Astrocyte of the spinal cord (primary cell): Measurements from ENCODE around the gene POLR3E.

Source experiments
- DNase-seq: peaks from one replicate; pipeline ENCODE4 v3.0.0; 2011; ENCODE audit warnings: low read depth, low spot score
- H3K4me3 ChIP-seq: 2 replicates; pipeline ENCODE4 v1.5.1; 2011; ENCODE audit warnings: low read depth, mild to moderate bottlenecking, low read length, moderate library complexity
- CTCF ChIP-seq: IDR thresholded peaks from 2 replicates; pipeline ENCODE4 v1.5.1; 2012; ENCODE audit warnings: low read depth, mild to moderate bottlenecking, low read length, inconsistent platforms
- in situ Hi-C: cut with HindIII; loops from 2 replicates; pipeline ENCODE4 v1.10.0; 2017; ENCODE audit warnings: low sequenced_read_pairs

The POLR3E gene

GRCh38 chr16:22315979-22316378 lies 18.8 kb downstream of the POLR3E start:
- in situ Hi-C loops = no loop called here
- H3K4me3 ChIP-seq = no peak overlapping the region
- no peak for DNase-seq

GRCh38 chr16:22316411-22316811 lies 19.2 kb downstream of the POLR3E start:
- DNase-seq = no peak
- in situ Hi-C loops = no loop called here
- H3K4me3 ChIP-seq = no peak overlapping the region
- no peak for TF ChIP-seq CTCF

More at GRCh38 chr16:22315979-22316378, 18.8 kb downstream of the POLR3E start:
- TF ChIP-seq CTCF = no peak

- in situ Hi-C loops = no loop called here
- H3K4me3 ChIP-seq = no peak overlapping the region
- TF ChIP-seq CTCF = no peak
- no peak for DNase-seq
These were observed 19.9 kb downstream of the POLR3E start for GRCh38 chr16:22317001-22317530.

- in situ Hi-C loops = no loop called here
- no peak for TF ChIP-seq CTCF
- DNase-seq = no peak
- no peak overlapping the region for H3K4me3 ChIP-seq
These were observed 20.4 kb downstream of the POLR3E start for GRCh38 chr16:22317625-22318024.

- in situ Hi-C loops = no loop called here
- TF ChIP-seq CTCF = peak; percentile 57
- no peak for DNase-seq
- no peak overlapping the region for H3K4me3 ChIP-seq
These were observed 21.6 kb downstream of the POLR3E start for GRCh38 chr16:22318690-22319358.

GRCh38 chr16:22320572-22321339 lies 23.5 kb downstream of the POLR3E start:
- no peak for TF ChIP-seq CTCF
- H3K4me3 ChIP-seq = no peak overlapping the region
- DNase-seq = no peak
- in situ Hi-C loops = no loop called here
